ENCODE measurements around the gene TRAPPC10. TPM values are rescaled to one million over a fixed set of nuclear protein-coding genes. Genes with fewer than 3 reads are reported as not detected.

Gene TRAPPC10
- total and polyA plus RNA-seq, 10 of the 15 experiments (the other 5 are each of a cell fraction or from before 2014, with no cell fraction given): 1.1 to 39.6 (median 28.2) TPM

- BruUV-seq (replicated peaks): no TSS peak
- no peak overlapping the region for H3K9ac ChIP-seq (ENCODE audit: control insufficient read depth, insufficient read depth, low read length)
- peak; percentile 51 for ATAC-seq
- no peak overlapping the region for H2AFZ ChIP-seq (ENCODE audit: control insufficient read depth, low read depth, low read length)
- no peaks in the 10 kb centered on the region for H3K27me3 ChIP-seq (replicated peaks in 1 of 2; ENCODE audit: control insufficient read depth in 2 of 2, insufficient read depth in 2 of 2, low read length in 1 of 2)
- H3K36me3 ChIP-seq (ENCODE audit: control insufficient read depth in 2 of 2, insufficient read depth in 2 of 2, low read length in 1 of 2): peaks cover 17 to 25% of the 10 kb centered on the region in 2 experiments; a peak in 3 of 4 replicates
- ChIA-PET POLR2A (no interaction called here), CTCF (interaction anchor here (0.6 to 2.3 kb wide), 16 partner anchors 10 to 201 kb away, joined by 3 to 19 read pairs (median 4); no protein-coding TSS in a partner anchor), RAD21 (ENCODE audit: unreplicated experiment) (interaction anchor here (0.7 kb wide), 2 partner anchors 53 to 106 kb away, joined by 3 to 5 read pairs; no protein-coding TSS in a partner anchor), SMC1A (ENCODE audit: uncharacterized antibody, unreplicated experiment) (interaction anchor here (0.7 to 1.1 kb wide), 4 partner anchors 9 to 165 kb away, joined by 3 to 16 read pairs (median 4); no protein-coding TSS in a partner anchor)
- in situ Hi-C loops (cut with MboI) (loop anchor here (5.0 kb wide), 1 partner anchor 168 kb away; no protein-coding TSS in a partner anchor), intact Hi-C loops (cut with micrococcal nuclease; ENCODE audit: unreplicated experiment) (loop anchor here (1.0 kb wide), 1 partner anchor 164 kb away; no protein-coding TSS in a partner anchor)
- H3K9me3 ChIP-seq (replicated peaks; ENCODE audit: control insufficient read depth, insufficient read depth, low read length): no peaks in the 10 kb centered on the region
- H3K4me3 ChIP-seq: no peak overlapping the region
- no peaks in the 10 kb centered on the region; the same call in none of the 2 replicates for H3K79me2 ChIP-seq (ENCODE audit: control insufficient read depth, insufficient read depth, low read length)
- DNase-seq (ENCODE audit: low read depth, low spot score): no peak
- WGBS (ENCODE audit: insufficient coverage, insufficient replicate concordance, low lambda C conversion rate, missing lambda C conversion rate): 78% methylated on average over 16 of the region's 16 CpGs
- FAIRE-seq: no peak
- H3K4me1 ChIP-seq (ENCODE audit: control insufficient read depth, insufficient read depth, low read length): peaks cover 6% of the 10 kb centered on the region
- H3K4me2 ChIP-seq (ENCODE audit: control insufficient read depth, insufficient read depth): peak overlapping the region; percentile 41; the same call in 1 of the 2 replicates
- no peaks in the 10 kb centered on the region for H4K20me1 ChIP-seq (ENCODE audit: control insufficient read depth, insufficient read depth)
- no peak overlapping the region for H3K27ac ChIP-seq (ENCODE audit: control insufficient read depth, insufficient read depth)
- TF ChIP-seq SPI1 (IDR thresholded peaks at IDR 0.05; ENCODE audit: borderline replicate concordance, insufficient read depth, low read depth, low read length) (no peak), CHD4 (IDR thresholded peaks at IDR 0.05) (no peak), IRF3 (IDR thresholded peaks at IDR 0.05) (no peak), BCL3 (IDR thresholded peaks at IDR 0.05; ENCODE audit: borderline replicate concordance, insufficient read depth, low read depth, low read length, poor library complexity, severe bottlenecking) (peak; percentile 22), EZH2 (IDR thresholded peaks at IDR 0.05; ENCODE audit: borderline replicate concordance, control insufficient read depth, low read depth, low read length) (no peak), ZBTB11 (CRISPR knock-in tag; IDR thresholded peaks at IDR 0.05) (no peak), NBN (IDR thresholded peaks at IDR 0.05) (0 out of 2 replicates have a peak, but pooled peaks have one; percentile 46), SUZ12 (IDR thresholded peaks at IDR 0.05; ENCODE audit: unreplicated experiment) (no peak), MEF2B (IDR thresholded peaks at IDR 0.05; ENCODE audit: partially characterized antibody, poor library complexity, severe bottlenecking) (no peak), HDGF (IDR thresholded peaks at IDR 0.05) (peak; percentile 99), POLR2A (IDR thresholded peaks at IDR 0.05; ENCODE audit: low read depth, low read length) (peak; percentile 54; the same call in 1 of the 2 replicates), MTA2 (IDR thresholded peaks at IDR 0.05; ENCODE audit: low read depth) (0 out of 2 replicates have a peak, but pooled peaks have one; percentile 26), POLR2AphosphoS5 (IDR thresholded peaks at IDR 0.05; ENCODE audit: low read length) (peak; percentile 45; the same call in 1 of the 2 replicates), MLLT1 (IDR thresholded peaks at IDR 0.05) (peak; percentile 69; the same call in 1 of the 2 replicates), NR2F1 (conservative IDR thresholded peaks at IDR 0.05) (no peak)
Measured at GRCh38 chr21:43974791-43975468, 37.2 kb upstream of the TRAPPC10 start.

Data from GM12878 (cell line).